ENCODE results near the gene CYB5R3.

- TF ChIP-seq EZH2 (IDR thresholded peaks at IDR 0.05; ENCODE audit: insufficient read depth, poor library complexity, severe bottlenecking) (no peak), EZH2phosphoT487 (IDR thresholded peaks at IDR 0.05; ENCODE audit: insufficient read depth, low read depth) (no peak)
Observed at GRCh38 chr22:42644422-42645340, 4.5 kb downstream of the CYB5R3 start.
